ENCODE measurements around the gene UNC5A.

Gene UNC5A

DNA sequence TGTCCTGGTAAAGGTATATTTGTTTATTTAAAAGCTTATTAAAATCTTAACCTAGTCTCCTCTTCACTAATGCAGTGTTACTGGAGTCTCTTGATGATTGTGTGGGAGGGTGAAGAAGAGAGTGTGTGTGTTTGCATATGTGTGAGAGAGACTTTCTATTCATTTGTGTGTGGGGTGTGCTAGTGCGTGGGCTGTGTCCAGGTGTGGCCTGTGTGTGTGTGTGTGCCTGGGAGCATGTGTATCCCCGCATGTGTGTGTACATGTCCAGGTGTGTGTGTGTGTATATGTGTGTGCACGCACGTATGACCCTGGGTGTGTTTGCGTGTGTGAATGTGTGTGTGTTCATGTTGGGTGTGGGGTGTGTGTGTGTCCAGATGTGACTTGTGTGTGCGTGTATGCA lies 10.3 kb upstream of the UNC5A start:
- no peak for DNase-seq (ENCODE audit: low read depth in 2 of 2)

DNA sequence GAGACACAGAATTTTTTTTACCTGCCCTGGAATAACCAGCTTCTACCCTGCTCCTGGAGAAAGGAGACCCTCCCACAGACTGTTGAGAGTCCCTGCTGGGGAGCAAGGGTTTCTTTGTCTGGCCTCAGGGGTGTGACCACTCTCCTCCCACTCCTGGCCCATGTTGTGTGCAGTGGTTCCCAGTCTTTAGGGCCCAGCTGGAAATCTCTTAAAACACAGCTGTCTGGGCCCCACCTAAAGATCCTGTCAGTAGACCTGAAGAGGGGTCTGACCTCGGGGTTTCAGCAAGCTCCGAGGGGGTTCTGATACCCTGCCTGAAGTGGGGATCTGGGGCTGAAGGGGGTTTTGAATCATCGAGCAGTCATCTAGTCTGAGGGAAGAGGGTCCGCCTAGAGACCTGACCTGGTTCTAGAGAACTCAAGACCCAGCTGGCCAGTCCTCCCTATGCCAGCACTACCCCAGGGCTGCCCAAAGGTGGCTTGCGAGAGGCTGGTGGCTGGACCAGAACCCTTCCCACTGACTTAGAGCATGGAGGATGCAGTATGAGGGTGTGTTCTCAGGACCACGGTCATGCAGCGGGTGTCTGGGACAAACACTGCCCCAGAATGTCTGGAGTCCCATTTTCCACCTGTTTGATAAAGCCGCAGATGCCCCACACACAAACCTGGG lies 8.1 kb upstream of the UNC5A start:
- no peak for DNase-seq (ENCODE audit: low read depth in 2 of 2)

DNA sequence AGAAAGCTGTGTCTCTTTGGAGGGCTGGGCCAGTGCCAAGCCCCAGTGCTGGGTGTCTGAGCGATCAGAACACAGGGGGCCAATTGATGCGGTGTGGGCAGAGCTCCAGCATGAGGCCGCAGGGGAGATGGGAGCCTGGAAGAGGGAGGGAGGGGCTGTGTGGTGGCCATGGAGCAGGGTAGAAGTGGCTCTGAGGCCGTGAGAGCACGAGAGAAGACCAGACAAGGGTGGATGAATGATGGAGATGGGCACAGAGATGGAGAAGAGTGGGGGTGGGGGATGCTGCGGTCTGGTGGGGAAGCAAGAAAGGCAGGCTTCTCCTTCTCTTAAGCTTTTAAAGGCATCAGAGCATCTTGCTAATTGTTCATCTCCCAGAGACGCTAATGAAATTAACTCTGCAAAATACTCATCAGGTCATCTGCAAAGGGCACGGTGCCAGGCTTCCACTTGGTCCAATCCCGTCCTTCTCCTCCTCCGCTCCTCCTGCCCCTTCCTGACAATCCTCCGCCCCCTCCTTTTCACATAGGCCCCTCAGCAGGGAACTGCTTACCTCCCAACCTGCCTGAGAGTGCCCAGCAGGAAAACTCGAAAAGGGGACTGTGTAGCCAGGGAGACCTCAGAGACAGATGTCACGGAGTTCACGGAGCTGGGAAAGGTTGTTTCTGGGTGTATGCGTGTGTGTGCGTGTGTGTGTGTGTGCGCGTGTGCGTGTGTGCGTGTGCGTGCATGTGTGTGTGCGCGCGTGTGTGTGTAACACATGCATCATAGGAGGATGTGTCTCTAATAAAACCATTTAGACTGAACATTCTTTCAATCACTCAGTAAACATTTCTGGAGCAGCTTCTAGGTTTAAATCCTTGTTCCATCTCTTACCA lies 7.1 kb upstream of the UNC5A start:
- no peak for DNase-seq (ENCODE audit: low read depth in 2 of 2)

DNA sequence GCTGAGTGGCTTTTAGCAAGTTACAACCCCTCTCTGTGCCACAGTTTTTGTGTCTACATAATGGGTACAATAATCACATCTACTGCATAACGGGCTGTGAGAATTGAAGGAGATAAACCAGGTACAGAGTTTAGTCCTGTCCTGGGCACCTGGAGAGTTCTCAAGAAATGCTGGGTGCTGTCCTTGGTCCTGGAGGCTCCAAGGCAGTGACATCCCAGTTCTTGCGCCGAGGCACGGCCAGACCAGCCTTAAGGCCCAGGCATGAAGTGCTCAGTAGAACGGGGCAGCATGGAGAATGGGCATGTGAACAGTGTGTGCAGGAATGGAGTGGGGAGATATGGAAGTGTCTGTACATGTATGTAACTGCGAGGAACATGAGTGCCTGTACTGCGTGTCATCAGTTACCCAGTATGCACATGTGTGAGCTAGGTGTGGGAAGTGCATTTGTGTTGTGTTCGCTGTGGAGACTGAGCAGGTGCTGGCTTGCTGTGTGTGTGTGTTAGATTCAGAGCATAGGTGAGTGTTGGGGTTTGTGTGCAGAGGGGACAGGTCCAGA lies 6.3 kb upstream of the UNC5A start:
- no peak for DNase-seq (ENCODE audit: low read depth in 2 of 2)

DNA sequence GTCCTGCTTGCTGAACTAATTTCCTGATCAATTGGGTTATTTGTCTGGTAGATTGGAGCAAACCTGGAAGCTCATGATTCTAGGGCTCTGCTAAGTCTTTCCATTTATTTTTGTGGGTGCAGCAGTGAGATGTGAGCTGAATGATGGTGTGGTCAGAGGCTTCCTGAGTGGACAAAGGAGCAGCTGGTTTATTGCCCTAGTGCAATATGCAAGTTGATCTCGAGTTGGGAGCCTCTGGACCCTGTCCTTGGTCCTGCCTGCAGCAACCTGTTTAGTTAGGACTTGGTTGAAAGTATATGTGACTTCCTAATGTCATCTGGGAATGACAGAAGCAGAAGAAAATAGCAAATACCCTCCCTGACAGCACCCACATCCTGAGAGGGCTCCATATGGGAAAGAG lies 4.2 kb upstream of the UNC5A start:
- no peak for DNase-seq (ENCODE audit: low read depth in 2 of 2)

DNA sequence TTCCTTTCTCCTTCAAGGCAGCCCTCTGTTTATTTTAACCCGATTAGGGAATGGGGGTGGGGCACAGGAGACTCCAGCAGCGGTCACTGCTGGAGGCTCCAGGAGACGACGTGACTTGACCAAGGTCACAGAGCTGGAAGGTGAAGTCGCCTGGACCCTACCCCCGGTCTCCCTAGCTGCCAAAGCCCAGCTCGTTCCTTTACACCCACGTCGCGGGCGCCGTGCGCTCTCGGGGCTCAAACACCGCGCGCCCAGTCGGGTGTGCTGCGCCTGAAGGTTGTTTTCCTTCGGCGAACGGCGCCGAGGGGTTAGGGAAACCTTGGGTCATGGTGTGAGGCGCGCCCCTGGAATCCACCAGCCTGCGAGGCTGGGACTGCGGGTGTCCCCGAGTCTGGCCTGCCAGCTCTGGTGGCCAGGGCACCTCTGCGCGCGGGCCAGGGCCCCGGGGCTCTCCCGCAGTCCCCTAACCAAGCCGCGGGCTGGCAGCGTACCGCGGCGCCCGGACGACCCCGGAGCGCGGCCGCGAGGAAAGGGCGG lies 747 bp upstream of the UNC5A start:
- DNase-seq (ENCODE audit: low read depth in 2 of 2) = no peak

DNA sequence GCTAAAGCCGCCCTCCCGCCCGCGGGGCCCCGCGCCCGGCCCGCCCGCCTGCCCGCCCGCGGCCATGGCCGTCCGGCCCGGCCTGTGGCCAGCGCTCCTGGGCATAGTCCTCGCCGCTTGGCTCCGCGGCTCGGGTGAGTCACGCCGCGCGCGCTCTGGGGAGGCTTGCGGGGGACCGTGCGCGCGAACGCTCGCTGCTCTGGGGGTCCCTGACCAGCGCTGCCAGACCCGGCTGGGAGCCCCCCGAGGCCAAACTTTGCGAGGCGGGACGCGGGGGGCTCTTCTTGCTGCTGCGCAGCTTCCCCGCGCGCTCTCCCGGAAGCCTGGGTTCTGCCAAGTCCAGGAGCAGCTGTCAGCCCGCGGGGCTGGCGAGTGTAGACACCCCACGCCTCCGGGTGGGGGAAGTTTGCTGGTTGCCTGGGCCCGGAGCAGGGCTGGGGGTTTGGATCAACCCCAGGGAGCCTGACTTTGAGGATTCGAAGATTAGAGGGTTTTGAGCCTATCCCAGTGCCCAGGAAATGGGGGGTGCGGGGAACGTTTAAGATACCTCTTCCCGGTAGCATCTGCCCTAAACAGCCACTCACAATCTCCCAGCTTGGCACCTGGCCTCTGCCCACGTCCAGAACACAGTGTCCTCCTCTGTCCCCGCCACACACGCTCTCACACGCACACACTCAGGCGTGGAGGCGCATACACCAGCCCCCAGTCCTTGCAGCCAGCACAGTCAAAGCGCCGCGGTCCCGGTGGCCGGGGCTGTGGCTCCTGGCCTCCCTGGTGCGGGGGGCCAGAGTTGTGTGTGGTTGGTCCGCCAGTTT lies 535 bp downstream of the UNC5A start:
- DNase-seq (ENCODE audit: low read depth in 2 of 2) = no peak

DNA sequence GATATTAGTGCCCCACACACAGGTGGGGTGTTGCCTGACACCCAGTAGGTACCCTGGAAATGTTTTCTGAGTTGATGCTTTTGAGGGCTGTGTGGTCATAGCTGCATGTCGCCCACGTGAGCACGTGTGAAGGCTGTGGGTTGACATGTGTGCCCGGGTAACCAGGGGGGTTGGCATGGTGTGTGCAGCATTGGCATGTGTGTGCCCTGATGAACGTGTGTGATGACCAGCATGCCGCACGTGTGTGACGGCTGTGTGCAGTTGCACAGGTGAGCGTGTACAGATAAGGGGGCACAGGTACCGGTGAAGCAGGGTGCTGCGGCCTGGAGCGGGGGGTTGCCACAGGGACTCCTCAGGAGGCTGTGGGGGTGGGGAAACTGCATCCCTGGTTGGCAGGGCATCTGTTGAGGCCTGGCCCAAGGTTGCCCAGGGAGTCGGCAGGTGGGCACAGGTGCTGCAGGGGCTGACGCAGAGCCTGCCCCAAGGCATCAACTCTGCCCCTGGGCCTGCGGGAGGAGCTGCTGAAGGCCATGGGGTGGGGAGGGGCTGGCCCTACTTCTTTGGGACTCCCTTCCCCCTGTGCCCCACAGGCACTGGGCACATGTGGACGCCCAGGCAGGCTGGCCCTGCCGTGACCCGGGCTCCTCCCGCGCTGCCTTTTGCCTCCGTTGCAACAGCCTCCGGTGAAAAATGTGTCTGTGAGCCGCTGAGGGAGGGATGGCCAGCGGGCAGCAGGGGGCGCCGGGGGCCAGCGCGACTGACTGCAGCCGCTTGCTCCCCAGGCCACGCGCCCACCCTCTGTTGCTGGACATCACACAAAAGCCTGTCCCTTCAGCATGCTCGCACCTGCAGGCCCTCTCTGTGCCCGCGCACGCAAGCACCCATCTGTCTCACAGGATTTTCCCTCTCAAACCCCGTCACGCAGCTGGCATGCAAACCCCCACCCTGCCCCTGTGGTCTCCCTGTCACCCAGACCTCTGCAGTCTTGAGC lies 2.2 kb downstream of the UNC5A start:
- DNase-seq (ENCODE audit: low read depth in 2 of 2) = no peak

DNA sequence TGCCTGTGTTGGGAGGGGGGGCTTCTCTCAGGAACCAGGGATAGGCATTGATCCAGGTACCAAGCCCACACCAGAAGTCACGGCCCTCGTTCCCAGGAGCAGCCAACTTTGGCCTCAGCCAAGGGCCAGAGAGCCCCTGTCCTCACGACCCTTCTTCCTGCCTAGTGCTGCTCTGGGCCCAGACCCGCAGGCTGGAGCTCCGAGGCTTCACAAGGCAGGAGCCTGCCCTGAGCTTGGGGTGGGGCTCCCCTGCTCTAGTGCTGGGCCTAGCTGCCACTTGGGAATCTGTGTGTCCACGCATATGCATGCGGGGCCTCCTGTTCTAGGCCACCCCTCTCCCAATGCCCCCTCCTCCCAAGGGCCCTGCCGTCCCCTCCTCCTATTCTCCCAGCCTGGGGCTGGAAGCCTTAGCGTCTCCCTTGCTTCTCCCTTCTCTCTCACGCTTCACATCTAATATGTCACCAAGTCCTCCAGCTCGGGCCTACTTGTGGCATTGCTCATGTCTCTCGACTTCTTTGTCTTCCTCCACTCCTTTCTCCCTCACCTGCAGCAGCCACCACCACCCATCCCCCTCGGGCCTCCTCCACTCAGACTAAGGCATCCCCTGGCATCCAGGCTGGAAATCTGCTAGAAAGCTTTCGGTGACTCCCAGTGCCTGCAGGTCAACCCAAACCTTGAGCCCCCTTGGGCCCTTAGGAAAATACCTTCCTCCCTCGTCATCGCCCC lies 3.4 kb downstream of the UNC5A start:
- no peak for DNase-seq (ENCODE audit: low read depth in 2 of 2)

DNA sequence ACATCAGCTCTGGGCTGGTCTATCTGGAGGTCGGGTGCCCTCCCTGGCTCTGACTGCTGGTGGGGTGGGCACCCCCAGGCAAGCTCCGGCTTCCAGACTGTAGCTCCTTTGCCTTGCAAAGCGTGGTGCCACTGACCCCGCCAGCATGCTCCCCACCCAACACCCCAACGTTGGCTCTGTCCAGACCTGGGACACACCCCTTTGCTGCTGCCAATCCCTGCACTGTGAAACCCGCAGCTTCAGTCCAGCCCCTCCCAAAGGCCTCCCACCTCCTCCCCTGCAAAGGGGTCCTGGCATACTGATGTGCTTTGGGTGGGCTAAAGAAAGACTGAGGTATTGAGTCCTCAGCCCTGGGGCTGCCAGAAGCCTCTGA lies 3.9 kb downstream of the UNC5A start:
- DNase-seq (ENCODE audit: low read depth in 2 of 2) = no peak

DNA sequence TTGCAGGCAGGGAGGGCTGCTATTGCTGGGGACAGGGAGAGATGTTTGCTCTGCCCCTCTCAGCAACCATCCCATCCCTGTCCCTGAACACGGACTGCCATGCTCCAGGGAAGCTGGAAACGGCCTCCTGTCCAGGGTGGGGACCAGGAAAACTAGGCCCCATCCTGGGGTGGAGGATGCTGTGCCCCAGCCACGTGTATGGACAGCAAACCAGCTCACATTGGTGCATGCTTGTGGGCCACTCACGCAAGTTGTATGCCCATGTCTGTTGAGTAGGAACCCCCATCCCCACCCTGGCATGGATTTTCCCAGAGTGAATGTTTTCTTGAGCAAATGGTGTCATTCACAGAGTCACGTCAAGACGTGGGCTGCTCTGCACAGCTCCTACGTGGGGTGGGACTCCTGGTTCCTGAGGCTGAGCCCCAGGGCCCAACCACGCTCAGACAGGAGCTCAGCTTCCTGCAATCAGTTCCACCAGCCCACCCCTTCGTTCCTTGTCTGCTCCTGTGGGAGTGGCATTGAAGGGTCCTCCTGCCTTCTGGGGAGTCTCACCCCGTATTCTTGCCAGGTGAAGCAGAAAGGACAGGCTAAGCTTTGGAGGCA lies 4.6 kb downstream of the UNC5A start:
- no peak for DNase-seq (ENCODE audit: low read depth in 2 of 2)

DNA sequence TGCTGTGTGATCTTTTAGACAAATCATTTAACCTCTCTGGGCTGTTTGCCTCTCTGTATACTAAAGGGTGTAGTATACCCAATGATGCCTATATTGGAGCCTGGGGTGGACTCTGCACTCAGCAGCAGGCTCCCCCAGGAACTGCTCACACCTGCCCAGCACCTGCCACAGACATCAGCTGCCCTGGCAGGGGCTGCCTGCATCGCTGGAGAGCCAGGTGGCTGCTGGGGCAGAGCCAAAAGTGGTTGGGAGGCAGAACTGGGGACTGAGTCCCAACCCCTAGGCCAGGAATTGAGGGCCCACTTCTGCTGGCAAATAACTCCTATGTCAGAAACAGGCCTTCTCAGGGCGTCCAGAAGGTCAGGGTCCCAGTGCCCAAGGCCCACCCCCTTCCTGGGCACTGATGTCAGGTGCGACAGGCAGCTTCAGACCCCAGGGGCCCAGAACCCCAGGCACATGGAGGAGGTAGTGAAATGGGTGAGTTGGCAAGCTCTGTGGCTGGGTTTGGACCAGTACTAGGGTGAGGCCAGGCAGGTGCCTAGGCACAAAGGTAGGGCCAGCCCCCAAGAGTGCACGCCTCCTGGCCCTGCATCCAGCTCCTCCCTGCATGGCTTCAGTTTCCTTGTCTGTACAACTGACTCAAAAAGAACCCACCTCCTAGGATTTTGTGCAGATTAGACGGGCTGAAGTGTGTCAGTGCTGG lies 5.8 kb downstream of the UNC5A start:
- DNase-seq (ENCODE audit: low read depth in 2 of 2) = no peak

DNA sequence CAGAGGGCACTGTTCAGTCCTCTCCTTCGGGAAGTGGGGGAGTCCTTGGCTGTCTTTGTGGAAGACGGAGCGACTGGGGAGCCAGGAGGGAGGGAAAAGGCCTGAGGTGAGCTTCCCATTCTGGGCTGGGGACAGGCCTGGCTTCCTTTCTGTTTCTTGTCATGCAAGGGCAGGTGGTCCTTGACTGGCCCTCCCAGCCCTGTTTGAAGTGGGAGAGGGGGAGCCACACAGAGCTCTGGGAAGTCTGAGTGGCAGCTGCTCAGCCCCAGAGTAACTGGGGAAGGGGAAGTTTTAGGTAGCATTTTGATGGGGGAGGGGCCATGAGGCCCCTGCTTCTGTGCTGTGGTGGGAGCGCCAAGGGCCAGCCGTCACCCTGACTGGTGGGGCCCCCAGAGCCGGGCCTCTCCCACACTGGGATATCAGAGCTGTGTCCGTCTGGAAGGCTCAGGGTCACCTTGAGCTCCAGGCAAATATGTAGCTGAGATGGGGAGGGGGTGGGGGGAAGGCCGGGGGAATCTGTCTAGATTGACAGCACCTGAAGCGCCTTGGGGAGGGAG lies 6.5 kb downstream of the UNC5A start:
- no peak for DNase-seq (ENCODE audit: low read depth in 2 of 2)

DNA sequence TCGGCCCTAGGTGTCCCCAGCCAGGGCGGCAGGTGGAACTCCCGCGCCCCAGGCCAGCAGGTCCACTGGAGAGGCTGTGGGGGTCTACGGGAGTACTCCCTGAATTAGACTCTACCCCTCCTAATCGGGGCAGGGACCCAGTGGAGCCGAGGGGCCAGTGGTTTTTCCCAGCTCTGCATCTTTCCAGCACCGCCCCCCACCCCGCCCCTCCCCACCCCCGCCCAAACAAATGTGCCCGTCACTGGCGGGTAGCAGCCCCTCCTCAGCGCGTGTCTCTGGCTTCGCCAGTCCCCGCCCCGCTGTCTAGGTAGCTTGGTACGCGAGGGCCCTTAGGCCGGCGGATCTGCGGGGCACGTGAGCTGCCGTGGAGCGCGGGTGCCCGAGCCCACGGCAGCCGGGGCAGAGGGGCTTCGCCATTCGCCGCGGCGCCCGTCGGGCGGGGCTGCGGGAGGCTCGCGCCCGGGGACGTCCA lies 7.0 kb downstream of the UNC5A start:
- no peak for DNase-seq (ENCODE audit: low read depth in 2 of 2)

DNA sequence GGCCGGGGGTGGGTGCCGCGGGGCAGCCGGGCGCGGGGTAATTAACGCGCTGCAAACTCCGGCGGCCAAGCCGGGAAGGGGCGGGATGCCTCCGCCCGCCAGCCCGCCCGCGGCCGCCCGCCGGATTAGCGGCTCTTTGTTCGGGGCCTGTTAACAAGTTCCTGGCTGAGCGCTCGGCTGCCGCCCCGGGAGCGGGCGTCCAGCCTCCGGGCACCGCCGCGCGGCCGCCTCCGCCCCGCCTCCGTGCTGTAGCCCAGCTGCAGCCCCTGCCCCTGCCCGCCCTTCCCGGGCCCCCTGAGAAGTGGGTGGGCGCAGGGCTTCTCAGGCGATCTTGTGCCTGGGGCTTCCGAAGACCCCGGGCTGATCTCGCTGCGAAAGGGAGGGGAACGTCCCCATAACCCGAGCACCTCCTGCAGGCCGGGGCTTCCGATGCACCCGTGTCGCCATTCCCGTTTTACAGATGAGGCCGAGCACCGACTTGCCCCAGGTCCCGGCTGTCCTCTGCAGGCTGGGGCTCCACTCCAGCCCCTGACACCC lies 7.5 kb downstream of the UNC5A start:
- DNase-seq (ENCODE audit: low read depth in 2 of 2) = no peak

DNA sequence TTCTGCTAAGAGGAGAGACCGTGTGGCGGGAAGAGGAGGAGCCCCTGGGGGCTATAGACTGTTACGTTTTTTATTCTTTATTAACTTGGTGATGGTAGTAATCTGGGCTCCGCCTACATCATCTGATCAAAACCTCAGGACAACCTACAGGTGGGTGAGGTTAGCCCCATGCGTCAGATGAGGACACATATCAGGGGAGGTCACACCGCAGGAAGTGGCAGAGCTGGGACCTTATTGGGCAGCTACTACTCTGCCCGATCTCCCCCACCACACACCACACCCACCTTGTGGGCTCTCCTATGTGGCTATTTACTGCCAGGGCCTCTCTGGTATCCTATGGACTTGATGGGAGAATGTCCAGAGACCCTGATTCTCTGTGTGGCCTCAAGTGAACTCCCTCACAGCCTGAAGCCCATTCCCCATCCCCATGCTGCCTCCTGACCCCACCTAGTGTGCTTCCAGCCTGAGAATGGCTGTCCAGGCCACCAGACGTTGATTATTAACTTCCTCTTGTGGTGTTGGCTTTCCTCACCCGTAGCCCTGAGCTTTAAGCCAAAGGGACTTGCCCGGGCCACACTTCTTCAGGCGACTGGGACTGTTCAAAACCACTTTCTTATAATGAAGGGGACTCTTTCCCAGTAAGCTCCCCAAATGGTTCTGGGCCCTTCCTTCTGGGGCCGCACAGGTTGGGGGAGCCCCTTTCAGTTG lies 8.2 kb downstream of the UNC5A start:
- DNase-seq (ENCODE audit: low read depth in 2 of 2) = no peak

DNA sequence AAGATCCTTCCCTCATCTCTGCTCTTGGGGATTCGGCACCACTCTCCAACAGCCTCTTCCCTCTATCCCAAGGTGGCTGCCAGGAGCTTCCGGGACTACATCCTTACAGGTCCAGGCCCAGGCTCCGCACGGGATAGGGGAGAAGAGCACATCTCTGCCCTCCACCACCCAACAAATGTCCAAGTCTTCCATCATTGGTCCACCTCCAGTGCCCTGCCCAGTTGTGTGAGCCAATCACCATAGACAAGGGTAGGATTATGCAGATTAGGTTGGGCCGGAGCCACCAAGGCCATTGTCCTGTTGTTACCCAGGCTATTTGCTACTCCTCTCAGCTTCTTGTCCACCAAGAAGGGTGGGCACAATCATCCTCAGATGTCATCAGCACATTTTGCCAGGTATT lies 9.1 kb downstream of the UNC5A start:
- DNase-seq (ENCODE audit: low read depth in 2 of 2) = no peak

DNA sequence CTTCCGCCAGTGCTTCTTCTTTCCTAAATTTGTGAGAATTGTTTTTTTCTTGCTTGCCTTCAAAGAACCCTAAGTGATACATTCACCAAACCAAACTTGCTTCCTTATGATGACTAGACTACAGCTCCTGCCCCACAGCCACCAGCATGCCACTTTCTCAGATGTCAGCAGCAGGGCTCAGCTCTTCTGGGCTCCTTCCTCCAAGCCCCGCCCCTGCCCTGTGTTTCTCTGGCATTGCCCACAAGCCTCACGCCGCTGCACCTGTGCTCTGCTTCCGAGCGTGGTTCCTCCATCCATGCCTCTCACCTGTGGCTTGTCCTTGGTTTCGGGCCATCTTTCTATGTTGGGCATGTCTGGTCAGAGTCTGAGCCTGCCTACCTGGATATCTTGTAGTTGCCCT lies 10.6 kb downstream of the UNC5A start:
- no peak for DNase-seq (ENCODE audit: low read depth in 2 of 2)
